Ascending aorta (tissue), 2 donors: ENCODE measurements around the gene SDK1. TPM values are rescaled to one million over a fixed set of nuclear protein-coding genes. Genes with fewer than 3 reads are reported as not detected.

Experiments used
- DNase-seq, 2 donors: peaks; one replicate each; pipeline ENCODE4 v3.0.0-alpha.2; 2019; ENCODE audit warnings: low spot score in 2 of 2
- H3K27ac ChIP-seq, 2 donors: fragments of 200-600 bp; sonication (generic); one replicate each; pipeline ENCODE4 v1.5.1; 2016 to 2017; ENCODE audit warnings: mild to moderate bottlenecking in 1 of 2
- H3K27me3 ChIP-seq: fragments of 200-600 bp; sonication (generic); one replicate; pipeline ENCODE4 v1.5.1; 2017
- H3K36me3 ChIP-seq, 2 donors: fragments of 200-600 bp; sonication (generic); one replicate each; pipeline ENCODE4 v1.5.1; 2016
- H3K4me1 ChIP-seq, 2 donors: fragments of 200-600 bp; sonication (generic); one replicate each; pipeline ENCODE4 v1.5.1; 2016 to 2017; ENCODE audit warnings: mild to moderate bottlenecking in 1 of 2
- H3K4me3 ChIP-seq, 2 donors: fragments of 200-600 bp; sonication (generic); one replicate each; pipeline ENCODE4 v1.5.1; 2016 to 2017; ENCODE audit warnings: mild to moderate bottlenecking in 1 of 2
- H3K9me3 ChIP-seq, 2 donors: fragments of 200-600 bp; sonication (generic); one replicate each; pipeline ENCODE4 v1.5.1; 2016
- CTCF ChIP-seq, 3 experiments: fragments of 200-600 bp in 2 of 3; fragments of 450-650 bp in 1 of 3; sonication (generic) in 2 of 3; IDR thresholded peaks; one replicate each; pipeline ENCODE4 v1.5.1; 2016 to 2019; ENCODE audit warnings: antibody characterized with exemption in 3 of 3, mild to moderate bottlenecking in 1 of 3, moderate library complexity in 1 of 3
- intact Hi-C: fragments of 100-400 bp; cut with DNase I; formaldehyde crosslinking; loops from one replicate; pipeline ENCODE4 v1.15.1; 2023
- total RNA-seq: library from RNA; depleted of rRNA; stranded (reverse); fragments of >200 nt; gene quantifications from one replicate; pipeline ENCODE4 v1.1.0, GENCODE V29; 2016

Gene SDK1
- total RNA-seq, 1 donor from 2014 or later = 13.3 TPM

- Histone ChIP-seq H3K9me3 (no peaks in the 10 kb centered on the region), H3K4me1 (no peaks in the 10 kb centered on the region), H3K27ac (no peak overlapping the region), H3K4me3 (no peak overlapping the region), H3K27me3 (no peaks in the 10 kb centered on the region), H3K36me3 (no peaks in the 10 kb centered on the region)
- no peak for DNase-seq
- TF ChIP-seq CTCF (IDR thresholded peaks at IDR 0.05) = no peak
- intact Hi-C loops = no loop called here
Measured at GRCh38 chr7:3650844-3651243, 349.8 kb downstream of the SDK1 start.

- Histone ChIP-seq H3K4me3 (no peak overlapping the region), H3K9me3 (no peaks in the 10 kb centered on the region), H3K4me1 (no peaks in the 10 kb centered on the region), H3K36me3 (no peaks in the 10 kb centered on the region), H3K27ac (no peak overlapping the region), H3K27me3 (no peaks in the 10 kb centered on the region)
- intact Hi-C loops = no loop called here
- TF ChIP-seq CTCF (IDR thresholded peaks at IDR 0.05) = no peak
- no peak for DNase-seq
Measured at GRCh38 chr7:3655635-3656034, 354.6 kb downstream of the SDK1 start.

GRCh38 chr7:3657206-3657605 is 356.2 kb downstream of the SDK1 start:
- Histone ChIP-seq H3K4me3 (no peak overlapping the region), H3K9me3 (no peaks in the 10 kb centered on the region), H3K36me3 (no peaks in the 10 kb centered on the region), H3K4me1 (no peaks in the 10 kb centered on the region), H3K27me3 (no peaks in the 10 kb centered on the region), H3K27ac (no peak overlapping the region)
- TF ChIP-seq CTCF (IDR thresholded peaks at IDR 0.05) = no peak
- DNase-seq = no peak
- intact Hi-C loops = no loop called here

- TF ChIP-seq CTCF (IDR thresholded peaks at IDR 0.05) = no peak
- Histone ChIP-seq H3K4me1 (no peaks in the 10 kb centered on the region), H3K27ac (no peak overlapping the region), H3K4me3 (no peak overlapping the region), H3K36me3 (no peaks in the 10 kb centered on the region), H3K9me3 (no peaks in the 10 kb centered on the region), H3K27me3 (no peaks in the 10 kb centered on the region)
- intact Hi-C loops = no loop called here
- DNase-seq = no peak
Measured at GRCh38 chr7:3668743-3669142, 367.7 kb downstream of the SDK1 start.

GRCh38 chr7:3670898-3671297 is 369.8 kb downstream of the SDK1 start:
- no peak for DNase-seq
- H3K9me3 ChIP-seq = no peaks in the 10 kb centered on the region
- TF ChIP-seq CTCF (IDR thresholded peaks at IDR 0.05) = no peak
- H3K4me3 ChIP-seq = no peak overlapping the region
- intact Hi-C loops = no loop called here
- no peaks in the 10 kb centered on the region for H3K36me3 ChIP-seq
- H3K27ac ChIP-seq = no peak overlapping the region
- H3K27me3 ChIP-seq = no peaks in the 10 kb centered on the region
- no peaks in the 10 kb centered on the region for H3K4me1 ChIP-seq

- H3K9me3 ChIP-seq = no peaks in the 10 kb centered on the region
- H3K36me3 ChIP-seq = no peaks in the 10 kb centered on the region
- no peaks in the 10 kb centered on the region for H3K27me3 ChIP-seq
- no peak overlapping the region for H3K27ac ChIP-seq
- no peak for TF ChIP-seq CTCF (IDR thresholded peaks at IDR 0.05)
- intact Hi-C loops = no loop called here
- no peak overlapping the region for H3K4me3 ChIP-seq
- no peak for DNase-seq
- H3K4me1 ChIP-seq = no peaks in the 10 kb centered on the region
Measured at GRCh38 chr7:3673524-3673923, 372.5 kb downstream of the SDK1 start.
